Stimulated activated CD8-positive, alpha-beta memory T cell treated with anti-CD3 and anti-CD28 coated beads, Interleukin-4, amount 100 ng/mL, for 1 hour (primary cell): ENCODE data around the gene LAMA5.

Source experiments
- DNase-seq, 2 donors: peaks; one replicate each; pipeline ENCODE4 v3.0.0-alpha.2; 2020; ENCODE audit warnings: low read depth in 2 of 2, low spot score in 1 of 2

LAMA5 gene

DNA sequence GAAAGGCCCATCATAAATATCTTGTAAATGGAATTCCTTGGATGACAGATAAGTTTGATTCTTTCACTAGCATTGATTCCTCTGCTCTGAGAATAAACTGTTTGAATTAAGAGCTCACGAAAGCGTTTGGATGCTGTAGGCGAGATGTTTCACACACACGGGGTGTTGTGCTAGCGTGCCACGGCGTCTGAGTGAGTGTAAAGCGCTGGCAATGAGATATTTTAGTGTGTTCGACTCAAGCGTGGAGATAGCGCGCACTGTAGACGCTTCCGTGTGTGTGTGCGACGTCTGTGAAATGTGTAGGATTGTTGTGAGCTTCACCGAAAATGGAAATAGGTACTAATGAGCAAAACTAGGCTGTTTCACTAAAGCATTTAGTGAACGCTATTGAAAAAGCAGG, 93.7 kb downstream of the LAMA5 start:
- no peak for DNase-seq

GRCh38 chr20:62272200-62272599, 94.9 kb downstream of the LAMA5 start:
- DNase-seq, result no peak

DNA sequence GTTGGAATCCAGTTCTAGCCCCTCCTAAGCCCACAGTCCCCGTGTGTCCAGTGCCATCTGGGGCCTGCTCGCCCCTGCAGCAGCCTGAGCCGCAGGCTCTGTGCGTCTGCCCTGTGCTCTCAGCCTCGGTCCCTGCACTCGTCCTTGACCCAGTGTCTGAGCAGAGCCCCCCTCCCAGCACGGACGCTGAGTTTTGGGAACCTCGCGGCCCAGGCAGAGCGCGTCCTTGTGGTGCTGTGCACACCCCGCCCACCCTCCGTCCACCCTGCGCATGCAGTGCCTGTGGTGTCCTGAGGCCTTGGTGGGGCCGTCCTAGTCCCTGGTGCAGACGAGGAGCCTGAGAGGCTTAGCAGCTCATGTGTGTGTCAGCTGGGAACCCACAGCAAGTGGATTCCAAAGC, 97.2 kb downstream of the LAMA5 start:
- DNase-seq, result no peak

DNA sequence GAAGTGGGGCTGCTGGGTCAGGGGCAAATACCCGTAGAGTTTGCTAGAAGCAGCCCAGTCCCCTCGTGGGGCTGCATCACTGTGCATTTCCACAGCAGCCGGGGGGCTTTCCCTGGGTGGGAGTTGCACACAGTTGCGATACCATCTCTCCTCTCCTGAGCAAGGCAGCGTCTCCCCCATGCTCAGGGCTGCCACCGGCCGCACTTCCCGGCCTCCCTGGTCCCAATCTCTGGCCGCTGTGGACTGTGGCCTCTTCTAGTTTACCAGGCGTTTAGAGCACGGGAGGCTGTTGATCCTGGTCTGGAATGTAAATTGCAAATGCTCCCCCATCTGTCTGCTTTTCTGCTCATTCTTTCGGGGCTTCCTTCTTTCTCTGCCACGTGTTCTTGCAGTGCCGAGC, 97.7 kb downstream of the LAMA5 start:
- DNase-seq, result no peak

GRCh38 chr20:62268228-62268900, 98.7 kb downstream of the LAMA5 start:
- no peak for DNase-seq

GRCh38 chr20:62267543-62267942, 99.6 kb downstream of the LAMA5 start:
- no peak for DNase-seq

DNA sequence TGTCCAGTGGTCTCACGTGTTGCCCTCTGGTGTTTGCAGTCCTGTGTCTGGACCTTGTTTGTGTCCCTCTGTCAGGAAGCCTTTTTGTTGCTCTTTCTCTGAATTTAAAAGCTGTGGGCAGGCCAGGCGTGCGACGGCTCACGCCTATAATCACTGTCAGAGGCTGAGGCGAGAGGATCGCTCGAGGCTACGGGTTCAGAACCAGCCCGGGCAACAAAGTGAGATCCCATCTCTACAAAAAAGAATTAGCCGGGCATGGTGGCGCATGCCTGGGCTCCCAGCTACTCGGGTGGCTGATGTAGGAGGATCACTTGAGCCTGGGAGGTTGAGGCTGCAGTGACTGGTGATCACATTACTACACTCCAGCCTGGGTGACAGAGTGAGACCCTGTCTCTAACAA, 100.3 kb downstream of the LAMA5 start:
- DNase-seq, result no peak

- no peak for DNase-seq
Measured at GRCh38 chr20:62266340-62266739, 100.8 kb downstream of the LAMA5 start.

DNA sequence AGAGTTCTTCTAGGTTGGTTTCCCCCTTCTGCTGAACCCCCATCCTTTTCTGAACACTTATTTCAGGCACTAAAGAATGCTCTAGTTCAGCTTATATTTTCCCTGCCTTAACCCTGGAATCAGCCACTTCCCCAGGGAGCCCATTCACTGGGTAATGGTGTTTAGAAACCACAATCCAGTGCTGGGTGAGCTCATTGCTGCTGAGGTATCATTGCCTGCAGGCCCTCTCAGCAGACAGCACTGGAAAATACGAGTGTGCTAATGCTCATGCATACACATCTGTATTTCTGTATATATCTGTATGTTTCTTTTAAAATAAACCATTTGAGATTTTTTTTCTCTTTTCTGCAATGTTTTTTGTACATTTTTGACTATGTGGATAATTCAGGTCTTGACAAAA, 101.7 kb downstream of the LAMA5 start:
- no peak for DNase-seq

DNA sequence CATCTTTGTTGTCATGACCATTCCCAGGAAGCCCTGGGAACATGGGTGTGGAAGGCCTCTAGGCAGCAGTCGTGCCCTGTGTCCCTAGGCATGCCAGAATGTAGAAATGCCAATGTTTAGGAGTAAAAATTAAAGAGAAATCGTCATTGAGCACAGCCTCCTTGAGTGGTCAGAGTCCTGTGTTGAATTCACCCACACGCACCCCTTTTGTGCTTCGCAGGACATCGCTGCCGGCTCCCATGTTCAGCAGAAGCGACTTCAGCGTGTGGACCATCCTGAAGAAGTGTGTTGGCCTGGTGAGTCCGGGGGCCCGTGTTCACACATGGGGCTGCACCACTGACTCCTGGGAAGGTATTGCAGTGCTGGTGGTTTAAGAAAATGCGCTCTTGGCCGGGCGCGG, 103.7 kb downstream of the LAMA5 start:
- no peak for DNase-seq

- no peak for DNase-seq
Measured at GRCh38 chr20:62262064-62262463, 105.0 kb downstream of the LAMA5 start.

GRCh38 chr20:62259294-62259565, 107.9 kb downstream of the LAMA5 start:
- DNase-seq, result no peak
